KBM-7 (cell line): Measurements from ENCODE around the gene UBE2E2.

Experiments
- DNase-seq: peaks from one replicate; pipeline ENCODE4 v3.0.0-alpha.2; 2015
- in situ Hi-C: fragments of 300-500 bp; cut with MboI; formaldehyde crosslinking; loops from 2 replicates; pipeline ENCODE4 v1.14.3; 2020; ENCODE audit warnings: low sequenced_read_pairs, low pct_unique_long_range_greater_than_20kb, mixed read lengths

UBE2E2 gene

DNA sequence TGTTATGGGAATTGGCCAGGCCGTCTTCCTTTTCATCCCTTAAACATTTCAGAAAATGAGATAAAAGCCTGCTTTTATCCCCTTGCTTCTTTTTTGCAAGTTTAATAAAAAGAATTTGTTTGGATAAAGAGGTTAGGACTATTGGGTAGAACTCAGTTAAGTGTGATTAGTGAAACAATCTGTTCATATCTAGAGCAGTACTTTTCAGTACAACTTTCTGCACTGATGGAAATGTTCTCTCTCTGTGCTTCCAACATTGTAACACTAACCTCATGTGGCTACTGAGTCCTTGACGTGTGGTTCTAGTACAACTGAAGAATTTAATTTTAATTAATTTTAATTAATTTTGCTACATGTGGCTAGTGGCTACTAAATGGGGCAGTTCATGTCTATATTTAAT lies 246.9 kb downstream of the UBE2E2 start:
- no peak for DNase-seq
- in situ Hi-C loops: no loop called here

DNA sequence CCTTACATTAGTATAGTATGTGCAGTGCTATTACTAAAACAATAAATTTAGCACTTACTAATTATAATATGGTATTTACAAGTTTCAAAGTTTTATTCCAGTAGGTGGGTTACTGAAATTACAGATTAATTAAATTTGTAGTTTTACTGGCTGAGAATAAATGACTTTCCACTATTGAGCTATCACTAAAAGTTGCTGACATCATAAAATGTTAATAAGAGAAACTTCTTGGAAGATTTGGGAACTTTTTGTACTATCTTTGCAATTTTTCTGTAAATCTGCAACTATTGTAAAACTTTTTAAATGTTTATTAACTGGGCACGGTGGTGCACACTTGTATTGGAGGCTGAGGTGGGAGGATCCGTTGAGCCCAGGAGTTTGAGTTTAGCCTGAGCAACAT lies 247.7 kb downstream of the UBE2E2 start:
- in situ Hi-C loops: no loop called here

GRCh38 chr3:23452408-23452807 lies 249.3 kb downstream of the UBE2E2 start:
- DNase-seq: no peak
- in situ Hi-C loops: no loop called here

More for the DNA sequence above, 247.7 kb downstream of the UBE2E2 start:
- DNase-seq: no peak

DNA sequence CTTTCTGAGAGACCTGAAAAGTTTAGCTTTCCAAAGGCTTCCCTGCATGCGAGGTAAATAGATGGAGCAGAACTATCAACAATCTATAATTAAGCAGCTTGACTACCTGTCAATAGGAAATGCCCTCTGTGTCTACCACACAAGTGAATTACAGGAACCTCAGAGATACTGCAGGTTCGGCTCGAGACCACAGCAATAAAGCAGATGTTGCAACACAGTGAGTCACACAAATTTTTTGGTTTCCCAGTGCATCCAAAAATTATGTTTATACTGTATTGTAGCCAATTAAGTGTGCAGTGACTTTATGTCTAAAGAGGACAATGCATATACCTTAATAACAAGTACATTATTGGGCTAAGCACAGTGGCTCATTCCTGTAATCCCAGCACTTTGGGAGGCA lies 252.0 kb downstream of the UBE2E2 start:
- DNase-seq: peak; percentile 54
- in situ Hi-C loops: no loop called here

DNA sequence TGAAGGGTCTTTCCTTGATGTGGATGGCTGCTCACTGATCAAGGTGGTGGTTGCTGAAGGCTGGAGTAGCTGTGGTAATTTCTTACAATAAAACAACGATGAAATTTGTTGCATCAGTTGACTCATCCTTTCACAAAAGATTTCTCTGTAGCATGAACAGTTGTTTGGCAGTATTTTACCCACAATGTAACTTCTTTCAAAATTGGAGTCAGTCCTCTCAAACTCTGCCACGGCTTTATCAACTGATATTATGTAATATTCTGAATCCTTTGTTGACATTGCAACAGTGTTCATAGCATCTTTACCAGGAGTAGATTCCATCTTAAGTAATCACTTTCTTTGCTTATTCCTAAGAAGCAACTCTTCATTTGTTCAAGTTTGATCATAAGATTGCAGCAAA lies 252.6 kb downstream of the UBE2E2 start:
- in situ Hi-C loops: no loop called here
- DNase-seq: no peak

DNA sequence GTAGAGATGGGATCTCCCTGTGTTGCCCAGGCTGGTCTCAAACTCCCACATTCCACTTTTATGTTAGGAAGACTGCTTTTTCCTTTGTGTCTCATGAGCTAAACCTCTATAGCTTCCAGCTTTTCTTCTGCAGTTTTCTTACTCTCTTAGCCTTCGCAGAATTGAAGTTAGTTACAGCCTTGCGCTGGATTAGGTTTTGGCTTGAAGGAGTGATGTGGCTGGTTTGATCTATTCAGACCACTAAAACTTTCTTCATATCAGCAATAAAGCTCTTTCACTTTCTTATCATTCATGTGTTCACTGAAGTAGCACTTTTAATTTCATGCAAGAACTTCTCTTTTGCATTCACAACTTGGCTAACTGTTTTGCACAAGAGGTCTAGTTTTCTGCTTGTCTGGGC lies 254.6 kb downstream of the UBE2E2 start:
- no peak for DNase-seq
- in situ Hi-C loops: no loop called here

- in situ Hi-C loops: no loop called here
- DNase-seq: no peak
Observed at GRCh38 chr3:23459465-23459864, 256.3 kb downstream of the UBE2E2 start.

- in situ Hi-C loops: no loop called here
- DNase-seq: no peak
Observed at GRCh38 chr3:23459889-23460546, 256.9 kb downstream of the UBE2E2 start.

DNA sequence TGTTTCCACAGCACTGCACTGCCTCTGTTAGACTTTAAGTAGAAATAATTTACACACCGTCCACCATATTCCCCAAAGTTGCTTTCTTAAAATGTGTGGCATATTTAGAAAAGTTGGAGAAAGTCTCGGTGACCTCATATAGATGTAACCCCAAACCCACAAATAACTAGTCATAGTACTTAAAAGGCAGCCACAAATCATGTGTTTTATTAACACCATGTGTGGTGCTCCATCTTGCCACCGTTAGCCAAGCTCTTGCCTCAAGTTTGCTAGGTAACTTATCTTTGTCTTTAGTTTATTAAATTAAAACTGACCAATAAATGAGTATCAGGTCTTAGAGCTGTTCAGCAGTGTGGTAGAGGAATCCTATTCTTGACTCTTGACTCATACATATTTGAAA lies 257.9 kb downstream of the UBE2E2 start:
- in situ Hi-C loops: no loop called here
- DNase-seq: no peak

GRCh38 chr3:23463791-23464190 lies 260.7 kb downstream of the UBE2E2 start:
- no peak for DNase-seq
- in situ Hi-C loops: no loop called here

DNA sequence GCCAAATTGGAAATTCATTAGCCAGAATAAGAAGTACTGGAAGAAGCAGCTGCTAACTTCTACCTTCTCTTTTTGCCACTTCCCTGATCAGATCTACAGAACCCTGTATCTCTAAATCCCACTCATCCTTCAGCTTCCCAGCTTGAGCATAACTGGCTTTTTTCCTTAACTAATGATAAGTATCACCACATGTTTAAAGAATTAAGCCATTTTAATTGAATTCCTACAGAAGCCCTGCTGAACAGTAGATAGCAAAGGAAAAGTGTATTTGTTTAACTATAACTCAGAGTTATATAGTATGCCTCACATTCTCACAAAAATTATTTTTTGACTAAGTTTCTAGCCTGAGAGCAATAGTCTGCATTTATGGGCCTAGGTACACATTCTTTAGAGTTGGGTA lies 262.4 kb downstream of the UBE2E2 start:
- in situ Hi-C loops: no loop called here
- DNase-seq: no peak

DNA sequence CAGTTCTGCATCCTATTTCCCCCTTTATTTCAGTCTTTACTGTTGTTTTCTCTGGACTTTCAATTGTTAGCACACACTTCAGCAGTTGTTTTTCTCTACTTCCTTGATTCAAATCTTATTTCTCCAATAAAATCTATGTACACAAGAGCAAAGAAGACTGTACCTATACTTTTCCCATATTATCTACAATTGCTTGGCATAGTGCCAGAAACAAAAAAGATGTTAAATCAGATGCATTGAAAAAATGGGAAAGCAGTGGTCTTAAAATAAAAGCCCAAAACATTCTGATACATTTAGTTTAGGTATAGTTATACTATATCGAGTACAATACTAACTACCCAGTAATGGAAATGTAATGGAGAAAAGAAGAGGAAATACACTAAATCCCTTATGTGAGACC lies 265.1 kb downstream of the UBE2E2 start:
- no peak for DNase-seq
- in situ Hi-C loops: no loop called here

GRCh38 chr3:23474580-23475357 lies 271.6 kb downstream of the UBE2E2 start:
- in situ Hi-C loops: no loop called here

GRCh38 chr3:23475446-23475845 lies 272.3 kb downstream of the UBE2E2 start:
- DNase-seq: no peak
- in situ Hi-C loops: no loop called here

More at GRCh38 chr3:23474580-23475357, 271.6 kb downstream of the UBE2E2 start:
- DNase-seq: peak; percentile 66

GRCh38 chr3:23479026-23479425 lies 275.9 kb downstream of the UBE2E2 start:
- in situ Hi-C loops: no loop called here
- no peak for DNase-seq

- in situ Hi-C loops: no loop called here
- DNase-seq: no peak
Observed at GRCh38 chr3:23479615-23480328, 276.6 kb downstream of the UBE2E2 start.

- in situ Hi-C loops: no loop called here
- DNase-seq: no peak
Observed at GRCh38 chr3:23480329-23480714, 277.2 kb downstream of the UBE2E2 start.

DNA sequence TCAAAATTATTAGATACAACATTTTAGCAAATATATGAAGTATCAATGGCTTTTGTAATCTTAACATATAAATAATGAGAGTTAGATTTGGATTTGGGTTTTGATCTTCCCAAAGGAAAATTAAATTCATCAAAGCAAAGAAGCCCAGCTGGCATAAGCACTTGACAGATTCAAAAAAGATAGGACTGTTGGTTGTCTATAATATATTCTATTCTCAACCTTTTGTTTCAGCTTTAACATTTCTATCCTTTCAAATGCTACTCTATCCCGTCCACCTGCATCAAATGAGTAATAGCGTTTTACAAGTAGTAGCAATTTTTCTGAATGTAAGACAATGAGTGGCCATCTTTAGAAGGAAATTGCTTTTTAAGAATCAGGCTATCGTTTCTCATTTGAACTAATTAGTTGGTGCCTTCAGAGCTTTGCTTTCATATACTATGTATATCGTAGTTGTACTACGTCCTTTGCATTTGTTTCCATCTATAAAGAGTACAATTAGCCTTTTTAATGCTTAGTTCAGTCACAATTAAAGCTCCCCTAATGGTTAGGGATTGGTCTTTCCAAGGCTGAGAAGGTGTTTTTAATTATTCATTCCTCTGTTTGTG lies 278.0 kb downstream of the UBE2E2 start:
- in situ Hi-C loops: no loop called here
- DNase-seq: no peak

- peak; percentile 9 for DNase-seq
- in situ Hi-C loops: no loop called here
Observed at GRCh38 chr3:23481616-23482278, 278.6 kb downstream of the UBE2E2 start.
